ENCODE data around the gene PSKH1. TPM values are rescaled to one million over a fixed set of nuclear protein-coding genes. Genes with fewer than 3 reads are reported as not detected.

PSKH1 gene
- total RNA-seq, 1 experiment from 2014 or later, result 21.7 TPM

- no peaks in the 10 kb centered on the region for H3K27me3 Mint-ChIP-seq (ENCODE audit: insufficient read depth, unreplicated experiment)
- TF ChIP-seq CTCF (IDR thresholded peaks at IDR 0.05; ENCODE audit: unreplicated experiment), result no peak
- intact Hi-C loops (cut with micrococcal nuclease), result loop anchor here (1.0 kb wide), 1 partner anchor 45 kb away; no protein-coding TSS in a partner anchor
- peaks cover 52% of the 10 kb centered on the region for H3K36me3 Mint-ChIP-seq (ENCODE audit: insufficient read depth, unreplicated experiment)
- no TSS peak for BruUV-seq (replicated peaks)
- H3K4me3 Mint-ChIP-seq (ENCODE audit: unreplicated experiment), result no peak overlapping the region
- POLR2A ChIA-PET, result interaction anchor here (1.6 to 3.5 kb wide), 4 partner anchors 10 to 39 kb away, joined by 4 to 18 read pairs (median 14); partner anchors contain the start of genes EDC4 and PSKH1
- H3K4me1 Mint-ChIP-seq (ENCODE audit: insufficient read depth, unreplicated experiment), result peaks cover 17% of the 10 kb centered on the region
- no peaks in the 10 kb centered on the region for H3K9me3 Mint-ChIP-seq (ENCODE audit: unreplicated experiment)
- CTCF ChIA-PET, result interaction anchor here (0.6 to 6.4 kb wide), 32 partner anchors 9 to 732 kb away, joined by 3 to 67 read pairs (median 6); partner anchors contain the start of genes CTRL, EDC4, NUTF2 and PSKH1
- H3K27ac Mint-ChIP-seq (ENCODE audit: low read depth, unreplicated experiment), result peak overlapping the region; percentile 72
- no peak for DNase-seq (ENCODE audit: unreplicated experiment)
Measured at GRCh38 chr16:67883146-67883871, 9.7 kb upstream of the PSKH1 start.

- peaks cover 46% of the 10 kb centered on the region for H3K36me3 Mint-ChIP-seq (ENCODE audit: insufficient read depth, unreplicated experiment)
- no TSS peak for BruUV-seq (replicated peaks)
- TF ChIP-seq CTCF (IDR thresholded peaks at IDR 0.05; ENCODE audit: unreplicated experiment), result peak; percentile 80
- ChIA-PET CTCF (interaction anchor here (0.6 to 6.4 kb wide), 34 partner anchors 9 to 731 kb away, joined by 3 to 67 read pairs (median 6); partner anchors contain the start of genes CTRL, EDC4, NUTF2 and PSKH1), POLR2A (interaction anchor here (0.7 to 3.5 kb wide), 6 partner anchors 9 to 81 kb away, joined by 3 to 18 read pairs (median 12); partner anchors contain the start of genes EDC4, PSKH1 and PSMB10)
- no peaks in the 10 kb centered on the region for H3K9me3 Mint-ChIP-seq (ENCODE audit: unreplicated experiment)
- intact Hi-C loops (cut with micrococcal nuclease), result loop anchor here (1.0 kb wide), 2 partner anchors 44 to 156 kb away; no protein-coding TSS in a partner anchor
- H3K4me3 Mint-ChIP-seq (ENCODE audit: unreplicated experiment), result no peak overlapping the region
- H3K4me1 Mint-ChIP-seq (ENCODE audit: insufficient read depth, unreplicated experiment), result peaks cover 17% of the 10 kb centered on the region
- H3K27ac Mint-ChIP-seq (ENCODE audit: low read depth, unreplicated experiment), result peak overlapping the region; percentile 72
- DNase-seq (ENCODE audit: unreplicated experiment), result peak; percentile 57
- H3K27me3 Mint-ChIP-seq (ENCODE audit: insufficient read depth, unreplicated experiment), result no peaks in the 10 kb centered on the region
Measured at GRCh38 chr16:67883872-67884261, 9.2 kb upstream of the PSKH1 start.

GRCh38 chr16:67884684-67885083 is 8.4 kb upstream of the PSKH1 start, which contains the start of gene NRN1L:
Gene NRN1L (plus strand): TSS chr16:67884885. CDS start chr16:67884904, 19 bp downstream.
- Mint-ChIP-seq H3K4me3 (ENCODE audit: unreplicated experiment) (no peak within 1 kb of the TSS), H3K36me3 (ENCODE audit: insufficient read depth, unreplicated experiment) (peaks cover 38% of the 10 kb centered on the region), H3K27me3 (ENCODE audit: insufficient read depth, unreplicated experiment) (no peaks in the 10 kb centered on the region), H3K27ac (ENCODE audit: low read depth, unreplicated experiment) (peak within 1 kb of the TSS; percentile 72), H3K4me1 (ENCODE audit: insufficient read depth, unreplicated experiment) (peaks cover 17% of the 10 kb centered on the region), H3K9me3 (ENCODE audit: unreplicated experiment) (no peaks in the 10 kb centered on the region)
- no peak for TF ChIP-seq CTCF (IDR thresholded peaks at IDR 0.05; ENCODE audit: unreplicated experiment)
- peak; percentile 91 for DNase-seq (ENCODE audit: unreplicated experiment)
- ChIA-PET CTCF (interaction anchor here (0.7 to 6.4 kb wide), 25 partner anchors 8 to 600 kb away, joined by 3 to 67 read pairs (median 9); partner anchors contain the start of genes EDC4, NUTF2 and PSKH1), POLR2A (interaction anchor here (0.7 to 3.5 kb wide), 8 partner anchors 8 to 1446 kb away, joined by 3 to 18 read pairs (median 6); partner anchors contain the start of genes EDC4, PDF, PSKH1 and PSMB10)
- no TSS peak for BruUV-seq (replicated peaks)
- intact Hi-C loops (cut with micrococcal nuclease), result loop anchor here (1.0 kb wide), 1 partner anchor 156 kb away; no protein-coding TSS in a partner anchor

DNA sequence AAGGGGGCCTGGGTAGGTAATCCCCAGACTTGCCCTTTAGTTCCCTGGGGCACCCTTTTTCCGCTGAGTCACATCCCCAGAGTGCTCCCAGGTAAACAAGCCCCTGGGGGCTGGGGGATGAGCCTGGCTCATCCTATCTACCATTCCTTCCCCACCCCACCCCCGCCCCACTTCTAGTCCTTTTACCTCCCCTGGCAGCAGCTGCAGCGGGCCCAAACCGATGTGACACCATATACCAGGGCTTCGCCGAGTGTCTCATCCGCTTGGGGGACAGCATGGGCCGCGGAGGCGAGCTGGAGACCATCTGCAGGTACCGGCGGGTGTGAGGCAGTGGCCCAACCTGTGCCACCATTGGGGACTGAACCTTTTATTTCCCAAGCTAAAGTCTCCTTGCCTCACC is 7.5 kb upstream of the PSKH1 start:
- BruUV-seq (replicated peaks), result no TSS peak
- Mint-ChIP-seq H3K36me3 (ENCODE audit: insufficient read depth, unreplicated experiment) (peaks cover 30% of the 10 kb centered on the region), H3K27me3 (ENCODE audit: insufficient read depth, unreplicated experiment) (no peaks in the 10 kb centered on the region), H3K9me3 (ENCODE audit: unreplicated experiment) (no peaks in the 10 kb centered on the region), H3K4me1 (ENCODE audit: insufficient read depth, unreplicated experiment) (peaks cover 17% of the 10 kb centered on the region), H3K4me3 (ENCODE audit: unreplicated experiment) (no peak overlapping the region), H3K27ac (ENCODE audit: low read depth, unreplicated experiment) (no peak overlapping the region)
- no peak for DNase-seq (ENCODE audit: unreplicated experiment)
- no peak for TF ChIP-seq CTCF (IDR thresholded peaks at IDR 0.05; ENCODE audit: unreplicated experiment)
- ChIA-PET POLR2A (interaction anchor here (1.5 to 3.5 kb wide), 6 partner anchors 7 to 51 kb away, joined by 4 to 18 read pairs (median 12); partner anchors contain the start of genes EDC4, PSKH1 and PSMB10), CTCF (interaction anchor here (0.6 to 6.4 kb wide), 7 partner anchors 15 to 179 kb away, joined by 3 to 67 read pairs (median 3); no protein-coding TSS in a partner anchor)
- intact Hi-C loops (cut with micrococcal nuclease), result no loop called here
